NB4 (cell line): ENCODE measurements around the gene SLC35E4.

Experiments
- CTCF ChIP-seq: IDR thresholded peaks from one replicate; pipeline ENCODE4 v1.5.1; 2012; ENCODE audit warnings: low read depth, low read length
- MAX ChIP-seq: IDR thresholded peaks from 2 replicates; pipeline ENCODE4 v1.6.1; 2011; ENCODE audit warnings: low read depth, low read length
- POLR2A ChIP-seq: IDR thresholded peaks from 2 replicates; pipeline ENCODE4 v1.6.1; 2011; ENCODE audit warnings: mild to moderate bottlenecking; ENCODE audit not compliant: insufficient read length; ENCODE audit errors: extremely low read depth

- TF ChIP-seq POLR2A (no peak), CTCF (no peak), MAX (no peak)
These were observed 59.2 kb downstream of the SLC35E4 start, which contains the start of gene OSBP2 for GRCh38 chr22:30694640-30695350.
